HG02852 (cell line): ENCODE measurements around the gene STK39.
A peak's percentile ranks its signal among the peaks of the same experiment; 100 is the strongest.

Experiments used
- ATAC-seq: cut with Tn5 transposase; IDR thresholded peaks from one replicate; pipeline ENCODE4 v1.9.1; 2021; ENCODE audit warnings: mild to moderate bottlenecking, moderate library complexity; ENCODE audit not compliant: unreplicated experiment

The STK39 gene

DNA sequence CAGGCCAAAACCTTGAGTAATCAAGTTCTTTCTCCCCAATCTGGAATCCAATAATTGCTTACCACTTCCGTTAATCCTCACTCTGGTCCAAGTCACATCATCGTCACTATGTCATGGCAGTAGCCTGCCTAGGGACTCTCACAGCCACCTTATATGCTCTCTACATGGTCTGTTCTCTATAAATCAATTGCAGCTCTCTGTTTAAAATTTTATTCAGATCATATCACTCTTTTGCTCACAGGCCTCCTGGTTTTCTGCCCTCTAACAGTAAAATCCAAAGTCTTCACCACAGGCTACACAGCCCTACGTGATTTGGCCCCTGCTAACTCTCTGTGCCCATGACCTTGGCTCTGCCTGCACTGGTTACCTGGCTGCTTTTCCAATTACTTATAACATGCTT, 188.7 kb downstream of the STK39 start:
- no peak for ATAC-seq

DNA sequence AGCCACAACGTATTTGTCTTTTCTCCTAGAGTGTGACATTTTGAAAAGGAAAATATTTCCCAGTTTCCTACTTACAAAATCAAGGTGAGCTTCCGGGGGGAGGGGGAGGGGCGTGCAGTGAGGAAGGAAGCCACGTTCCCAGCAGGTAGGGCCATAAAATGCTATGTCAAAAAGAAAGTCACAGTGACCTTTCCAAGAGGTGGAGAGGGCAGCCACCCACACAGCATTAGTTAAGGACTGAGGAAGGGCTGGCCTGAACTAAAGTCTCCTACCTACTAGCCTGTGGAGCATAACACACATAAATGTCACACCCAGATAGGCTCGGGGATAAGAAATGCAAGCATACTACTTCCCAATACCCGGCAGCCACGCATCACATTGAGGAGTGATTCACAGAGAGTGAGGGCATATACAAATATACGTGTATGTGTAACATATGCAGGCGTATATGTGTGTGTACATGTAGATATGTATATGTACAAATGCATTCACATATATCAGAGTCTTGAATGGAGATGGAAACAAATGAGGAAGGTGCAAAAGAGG, 191.1 kb downstream of the STK39 start:
- ATAC-seq, result no peak

DNA sequence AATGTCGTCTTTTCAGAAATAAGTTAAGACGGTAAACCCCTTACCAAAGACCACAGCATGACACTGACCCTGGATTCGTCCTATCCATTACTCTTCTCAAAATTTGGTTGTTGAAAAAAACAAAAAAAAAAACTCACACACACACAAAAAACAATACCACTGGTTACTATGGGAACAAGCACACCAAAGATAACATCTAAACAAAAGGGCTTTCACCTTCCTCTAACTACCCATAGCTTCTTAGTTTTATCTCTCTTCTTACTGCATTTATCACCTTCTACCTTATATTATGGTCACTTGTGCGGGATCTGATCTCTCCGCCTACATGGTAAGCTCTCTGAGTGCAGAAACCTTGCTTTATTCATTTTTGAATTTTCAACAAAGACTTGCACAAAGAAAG, 192.7 kb downstream of the STK39 start:
- no peak for ATAC-seq

DNA sequence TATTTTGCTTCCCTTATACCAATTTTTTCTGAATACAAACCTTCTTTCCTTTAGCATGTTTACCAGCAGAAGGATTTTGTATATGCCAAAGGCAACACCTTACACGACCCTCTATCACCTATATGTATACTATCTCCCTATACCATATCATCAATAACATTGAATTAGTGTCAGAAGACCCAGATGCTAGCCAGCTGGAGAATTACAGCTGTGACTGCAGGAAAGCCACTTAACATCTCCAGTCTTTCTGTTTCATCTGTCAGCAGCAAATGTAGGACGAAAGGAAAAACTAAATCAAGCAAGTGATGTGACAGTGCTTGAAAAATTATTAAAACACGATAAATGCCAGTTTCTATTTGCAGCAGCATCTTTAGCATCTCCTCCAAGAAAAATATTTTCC, 193.7 kb downstream of the STK39 start:
- no peak for ATAC-seq

DNA sequence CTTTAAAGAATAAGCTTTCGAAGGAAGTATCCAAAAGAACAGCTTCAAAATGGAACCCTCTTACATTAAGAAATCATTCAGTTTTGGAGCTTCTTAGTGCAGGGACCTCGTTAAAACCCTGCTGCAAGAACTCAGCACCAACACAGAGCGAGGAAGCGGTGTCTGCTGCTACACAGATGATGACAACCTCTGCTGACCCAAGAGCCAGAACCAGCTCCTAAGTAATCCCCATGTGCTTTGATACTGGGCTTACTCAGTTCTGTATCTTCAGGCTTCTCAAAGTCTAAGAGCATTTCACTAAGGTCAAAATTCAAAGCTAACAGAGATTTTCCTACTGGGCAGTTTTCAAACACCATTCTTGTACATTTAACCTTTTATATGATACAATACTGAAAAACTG, 194.6 kb downstream of the STK39 start:
- no peak for ATAC-seq

DNA sequence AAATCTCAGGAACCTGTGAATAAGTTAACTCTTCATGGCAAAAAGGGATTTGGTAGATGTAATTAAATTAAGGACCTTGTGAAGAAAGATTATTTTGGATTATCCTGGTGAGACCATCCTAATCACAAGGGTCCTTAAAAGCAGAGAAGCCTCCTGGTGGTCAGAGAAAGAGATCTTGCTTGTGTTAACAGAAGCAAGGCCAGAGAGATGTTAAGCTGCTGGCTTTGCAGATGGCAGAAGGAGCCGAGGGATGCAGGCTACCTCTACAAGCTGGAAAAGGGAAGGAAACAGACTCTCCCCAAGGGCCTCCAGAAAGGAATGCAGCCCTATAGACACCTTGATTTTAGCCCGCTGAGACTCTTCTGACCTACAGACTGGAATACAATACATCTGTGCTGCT, 197.0 kb downstream of the STK39 start:
- ATAC-seq, result no peak

DNA sequence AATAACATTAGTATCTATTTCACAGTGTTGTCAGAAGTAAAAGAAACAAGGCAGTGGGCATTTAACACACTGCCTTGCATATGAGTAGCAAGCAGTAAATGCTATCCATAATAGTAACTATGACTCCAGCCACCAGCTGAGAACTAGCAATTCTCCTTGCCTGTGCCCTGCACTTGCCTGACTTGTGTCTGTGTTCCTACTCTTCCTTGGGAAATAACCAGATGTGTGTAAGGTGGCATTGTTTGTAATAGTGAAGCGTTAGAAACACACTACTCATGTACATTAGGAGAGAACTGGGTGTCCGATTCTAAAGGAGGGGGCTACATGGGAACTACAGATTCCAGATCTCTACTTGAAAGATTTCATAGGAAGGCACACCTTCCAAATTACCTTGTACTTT, 197.8 kb downstream of the STK39 start:
- ATAC-seq, result no peak

DNA sequence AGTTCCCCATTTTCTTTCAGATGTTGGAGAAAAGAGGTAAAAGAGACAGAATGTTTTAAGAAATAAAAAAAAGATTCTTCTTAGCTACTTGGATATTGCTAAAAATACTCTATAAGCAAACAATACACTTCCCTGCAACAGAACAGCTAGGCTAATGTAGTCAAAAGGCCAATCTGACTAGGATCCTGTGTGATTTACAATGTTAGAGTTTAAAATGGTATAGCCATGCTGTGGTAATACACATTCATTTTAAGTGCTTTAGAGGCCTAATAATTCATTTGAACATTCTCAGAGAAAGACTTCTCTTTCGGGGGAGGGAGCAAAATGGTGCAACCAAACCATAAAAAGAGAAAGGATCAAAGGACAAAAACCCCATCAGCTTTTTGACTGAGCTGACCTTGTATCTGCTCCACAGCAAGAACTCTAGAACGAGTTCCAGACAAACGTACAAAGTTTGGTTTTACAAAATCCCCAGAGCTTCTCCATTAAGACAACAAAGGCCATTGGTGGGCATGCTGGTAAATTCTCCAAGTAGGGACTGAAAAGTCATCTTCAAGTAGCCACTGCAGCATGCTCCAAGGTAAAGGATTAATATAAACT, 200.2 kb downstream of the STK39 start:
- no peak for ATAC-seq

DNA sequence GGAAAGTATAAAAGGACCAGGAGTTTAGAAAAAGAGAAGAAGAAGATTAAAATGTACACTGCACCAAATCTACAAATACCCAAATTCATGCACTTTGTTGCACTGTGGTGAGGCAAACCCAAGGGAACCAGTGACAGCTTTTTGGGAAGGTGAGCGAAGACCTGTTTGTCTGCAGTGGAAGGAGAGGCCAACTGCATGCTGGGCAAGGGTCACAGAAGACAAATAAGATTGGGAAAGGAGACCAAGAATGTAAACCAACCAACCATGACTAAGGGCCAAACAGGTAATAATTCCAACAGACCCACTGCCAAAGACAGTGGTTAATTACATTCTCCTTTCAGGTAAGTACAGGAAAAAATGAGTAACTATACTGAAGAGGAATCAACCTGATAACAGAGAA, 202.8 kb downstream of the STK39 start:
- no peak for ATAC-seq

DNA sequence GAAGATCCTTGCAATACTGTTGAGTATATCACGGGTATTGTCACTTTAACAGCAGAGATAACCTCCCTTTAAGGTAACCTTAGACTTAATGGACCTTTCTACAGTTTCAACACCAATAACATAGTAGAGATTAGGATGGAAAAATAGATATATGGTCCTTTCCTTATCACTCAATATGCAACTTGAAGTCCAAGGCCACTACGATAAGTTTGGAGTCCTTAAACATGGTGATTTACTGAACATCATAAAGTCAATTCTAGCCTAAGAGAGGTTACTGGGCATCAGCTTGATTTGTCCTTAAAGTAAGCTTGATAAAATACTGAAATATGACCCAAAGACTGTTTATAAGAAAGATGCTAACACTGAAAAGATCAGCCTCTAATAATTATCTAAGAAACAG, 203.2 kb downstream of the STK39 start:
- no peak for ATAC-seq

DNA sequence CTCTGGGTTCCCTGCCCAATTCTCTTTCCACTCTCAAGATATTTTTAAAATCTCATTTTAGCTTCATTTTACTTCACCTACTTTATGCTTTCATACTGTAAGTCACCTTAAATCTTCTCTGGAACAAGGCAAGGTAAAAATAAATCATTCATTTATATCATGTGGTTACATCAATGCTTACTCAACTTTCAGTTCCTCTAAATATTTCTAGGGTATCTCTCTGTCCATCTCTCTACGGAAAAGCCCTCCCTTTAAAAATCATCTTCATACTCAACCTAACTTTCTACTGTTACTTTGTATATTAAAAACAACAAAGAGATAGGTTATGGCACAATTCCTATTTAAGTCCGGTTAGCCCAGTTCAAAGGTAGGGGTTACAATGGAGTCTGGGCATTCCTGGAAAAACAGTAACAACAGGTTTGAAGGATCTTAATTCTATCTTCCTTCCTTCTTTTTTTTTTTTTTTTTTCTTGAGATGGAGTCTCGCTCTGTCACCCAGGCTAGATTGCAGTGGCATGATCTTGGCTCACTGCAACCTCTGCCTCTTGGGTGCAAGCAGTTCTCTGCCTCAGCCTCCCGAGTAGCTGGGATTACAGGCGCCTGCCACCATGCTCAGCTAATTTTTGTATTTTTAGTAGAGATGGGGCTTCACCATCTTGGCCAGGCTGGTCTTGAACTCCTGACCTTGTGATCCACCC, 205.1 kb downstream of the STK39 start:
- peak; percentile 94 for ATAC-seq

DNA sequence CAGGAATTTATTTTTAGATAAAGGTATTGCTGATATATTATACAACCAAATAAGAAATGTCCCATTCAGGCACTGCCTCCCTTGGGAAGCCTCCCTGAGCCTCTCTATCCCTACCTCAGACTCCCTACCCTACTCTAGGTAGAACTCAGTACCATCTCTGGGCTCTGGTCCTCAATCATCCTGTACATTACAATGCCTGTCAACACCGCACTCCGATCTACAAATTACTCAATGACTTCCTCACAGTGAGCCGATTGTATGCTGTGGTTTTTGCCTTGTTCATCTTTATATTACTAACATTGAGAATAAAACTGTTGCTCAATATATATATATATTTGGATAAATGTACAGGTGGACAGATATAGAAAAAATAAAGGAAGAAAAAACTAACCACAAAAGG, 207.5 kb downstream of the STK39 start:
- no peak for ATAC-seq

DNA sequence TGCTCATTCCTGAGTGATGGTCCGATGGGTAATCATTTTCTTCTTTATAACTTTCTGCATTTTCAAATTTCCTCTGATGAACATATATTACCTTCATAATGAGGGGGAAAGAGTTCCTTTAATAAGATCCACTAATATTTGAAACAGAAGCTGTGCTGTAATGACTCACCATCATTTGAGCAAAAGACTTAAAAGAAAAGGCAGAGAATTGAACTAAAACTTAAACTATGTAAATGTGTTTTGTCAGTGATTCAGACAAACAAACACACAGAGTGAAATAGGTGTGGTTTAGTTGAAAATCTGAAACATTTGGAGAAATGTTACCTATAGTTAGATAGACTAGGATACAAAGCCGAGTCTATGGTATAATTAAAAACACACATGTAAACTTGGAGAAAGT, 209.6 kb downstream of the STK39 start:
- ATAC-seq, result no peak

DNA sequence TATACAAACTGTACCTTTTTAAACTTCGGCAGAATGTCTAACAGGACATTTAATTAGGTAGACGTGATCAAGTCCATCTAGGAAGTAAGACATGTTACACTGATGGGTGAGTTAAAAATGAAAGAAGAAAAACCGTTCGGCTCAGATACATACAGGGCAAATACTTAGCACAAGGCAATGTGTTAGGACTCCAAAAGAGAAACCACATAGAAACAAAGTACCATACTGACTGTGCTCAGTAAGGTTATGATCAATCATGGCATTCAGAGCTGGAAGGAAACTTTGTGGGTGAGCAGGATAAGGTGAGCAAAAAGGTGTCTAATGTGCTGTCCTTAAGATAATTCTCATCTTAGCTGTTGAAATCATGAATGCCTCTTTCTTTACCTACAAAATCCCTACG, 211.9 kb downstream of the STK39 start:
- peak; percentile 66 for ATAC-seq

DNA sequence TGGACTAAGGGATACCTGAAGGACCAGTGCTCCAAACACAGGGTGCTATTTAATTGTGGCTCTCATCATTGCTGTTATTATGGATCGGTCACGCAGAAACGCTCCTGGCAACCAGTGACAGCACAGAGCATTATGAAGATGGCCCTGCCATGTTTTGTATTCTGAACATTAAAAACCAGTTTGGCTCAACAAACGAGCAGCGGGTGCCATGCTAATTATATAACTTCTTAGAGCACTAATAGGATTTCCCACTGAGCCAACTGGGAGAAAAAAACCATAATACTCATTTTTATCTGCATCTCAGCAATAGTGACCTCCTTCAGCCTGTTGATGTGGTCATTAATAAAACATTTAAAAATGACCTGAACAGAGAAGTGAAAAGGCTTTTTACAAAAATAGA, 212.8 kb downstream of the STK39 start:
- no peak for ATAC-seq

DNA sequence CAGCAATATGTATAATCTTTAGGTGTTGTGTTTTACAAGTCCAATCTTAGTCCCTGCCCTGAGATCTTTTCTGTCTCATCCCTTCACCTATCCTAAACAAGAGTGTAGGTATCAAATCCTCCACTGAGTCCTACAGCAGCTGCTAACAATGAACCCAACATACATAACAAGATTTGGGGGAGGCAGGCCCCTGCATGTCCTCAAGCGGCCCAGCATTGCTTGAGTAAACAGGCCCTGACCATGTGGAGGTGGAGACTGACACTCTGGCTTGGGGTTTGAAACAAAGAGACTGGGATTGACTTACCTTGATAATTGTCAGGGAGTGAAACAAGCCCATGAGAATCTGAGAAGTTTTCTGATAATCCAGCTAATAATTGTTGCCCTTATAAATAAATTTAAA, 213.4 kb downstream of the STK39 start:
- no peak for ATAC-seq

DNA sequence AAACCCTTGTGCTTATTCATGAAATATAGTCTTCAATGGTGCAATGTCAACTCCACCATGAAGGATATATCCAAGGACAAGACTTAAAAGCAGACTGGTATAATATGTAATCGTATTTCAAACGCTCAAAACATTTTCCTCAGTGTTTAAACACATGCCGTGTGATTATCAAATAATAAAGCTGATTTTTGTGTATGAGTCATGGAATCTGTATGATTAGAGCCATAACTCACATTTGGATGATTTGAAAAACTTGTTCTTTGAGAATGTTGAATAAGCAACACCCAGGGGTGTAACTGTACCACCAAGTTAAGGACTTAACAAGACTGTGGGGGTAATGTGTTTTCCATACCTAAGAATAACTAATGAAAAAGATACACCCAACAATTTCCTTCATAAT, 215.3 kb downstream of the STK39 start:
- no peak for ATAC-seq

DNA sequence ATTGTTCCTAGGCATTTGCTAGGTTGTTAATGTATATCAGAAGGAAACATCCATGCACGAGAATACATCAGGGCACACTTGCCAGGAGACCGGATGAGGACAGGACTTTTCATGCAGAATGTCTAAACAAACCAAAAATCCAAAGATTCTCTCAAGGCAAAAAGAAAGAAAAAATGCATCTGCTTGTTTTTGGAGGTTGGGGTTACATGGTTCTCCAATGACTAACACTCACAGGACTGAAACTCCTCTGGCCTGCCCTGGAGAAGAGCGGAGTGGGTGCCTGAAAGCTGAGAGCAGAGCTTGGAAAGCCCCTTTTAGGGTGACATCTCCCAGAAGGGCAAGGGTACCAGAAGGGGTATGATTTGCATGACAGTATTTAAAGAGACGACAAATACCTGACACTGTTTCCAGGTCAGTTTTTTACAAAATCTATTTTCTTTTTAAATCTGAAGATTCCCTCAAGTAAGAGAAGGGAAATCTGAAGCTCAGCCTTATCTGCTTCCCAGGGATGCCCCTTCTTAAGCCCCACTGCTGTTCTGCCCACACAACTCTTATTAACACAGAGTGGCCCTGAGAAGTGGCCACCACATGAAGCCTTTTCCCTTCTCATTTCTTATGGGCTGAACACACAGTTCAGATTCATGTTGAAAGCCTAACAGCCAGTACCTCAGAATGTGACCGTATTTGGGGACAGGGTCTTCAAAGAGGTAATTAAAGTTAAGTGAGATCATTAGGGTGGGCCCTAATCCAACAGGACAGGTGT, 216.4 kb downstream of the STK39 start:
- ATAC-seq, result peak; percentile 78

DNA sequence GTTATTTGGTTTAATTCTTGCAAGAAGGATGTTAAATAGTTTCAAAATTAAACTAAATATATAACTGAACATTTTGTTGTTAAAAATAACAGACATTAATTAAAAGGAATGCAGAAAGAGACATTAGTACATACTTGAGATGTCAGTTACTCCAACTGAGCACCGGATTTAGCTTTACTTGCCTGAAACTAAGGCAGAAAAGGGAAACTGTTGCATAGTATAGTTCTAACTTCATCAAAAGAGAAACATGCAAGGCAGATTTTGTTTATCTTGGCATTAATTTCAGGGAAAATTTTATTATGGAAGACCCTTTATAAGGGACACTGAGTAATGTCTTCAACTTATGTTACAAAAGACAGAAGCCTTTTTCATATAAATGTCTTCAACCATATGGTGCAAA, 218.3 kb downstream of the STK39 start:
- ATAC-seq, result no peak

DNA sequence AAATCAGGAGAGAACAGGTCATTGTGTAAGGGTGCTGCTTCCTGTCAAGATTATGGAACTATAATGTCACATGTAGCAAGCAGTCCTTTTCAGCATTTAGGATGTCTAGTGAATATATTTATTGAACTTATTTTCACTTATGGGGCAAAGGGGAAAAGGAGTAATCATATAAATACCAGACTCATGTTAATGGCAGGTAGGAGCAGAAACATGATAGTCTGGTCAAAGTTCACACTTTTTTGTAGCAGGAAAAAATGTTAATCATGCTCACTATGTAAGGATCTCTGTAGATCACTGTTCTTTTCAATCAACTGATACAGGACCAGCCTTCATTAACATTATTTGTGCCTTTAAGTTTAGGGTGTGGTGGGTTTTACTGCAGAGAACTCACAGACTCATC, 219.0 kb downstream of the STK39 start:
- no peak for ATAC-seq

DNA sequence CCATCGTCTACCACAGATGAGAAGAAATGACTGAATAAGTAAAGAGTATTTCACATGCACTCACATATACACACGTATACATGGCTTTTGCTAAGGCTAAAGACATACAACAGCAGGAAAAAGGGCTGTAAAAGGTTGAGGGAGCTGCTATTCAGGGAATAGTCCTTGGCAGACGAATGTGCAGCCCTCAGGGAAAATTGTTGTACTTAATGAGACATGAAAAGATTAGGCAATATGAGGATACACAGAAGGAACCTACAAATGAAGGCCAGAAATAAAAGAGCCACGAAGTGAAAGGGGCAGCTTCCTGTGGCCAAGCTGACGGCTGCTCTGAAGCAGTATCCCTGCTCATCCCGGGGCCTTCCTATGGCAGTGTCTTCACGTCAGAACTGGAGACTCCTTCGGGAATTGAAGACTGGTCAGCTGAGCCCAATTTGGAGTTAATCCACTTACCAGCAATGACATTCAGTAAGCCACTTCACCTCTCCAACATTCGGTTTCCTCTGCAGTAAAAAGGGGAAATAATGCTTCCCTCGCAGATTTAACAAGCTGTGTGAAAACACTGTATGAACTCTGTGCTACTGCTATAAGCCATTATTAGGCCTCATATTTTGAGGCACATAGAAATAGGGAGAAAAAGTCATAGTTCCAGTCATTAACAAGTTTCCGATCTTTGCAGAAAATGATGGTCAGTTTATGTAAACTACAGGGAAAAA, 221.8 kb downstream of the STK39 start:
- ATAC-seq, result no peak
